Upper lobe of right lung (tissue), 1 donor: ENCODE measurements around the gene PANK1. TPM values are rescaled to one million over a fixed set of nuclear protein-coding genes. Genes with fewer than 3 reads are reported as not detected.
A peak's percentile ranks its signal among the peaks of the same experiment; 100 is the strongest.

Source experiments
- ATAC-seq: fragments of 200-7000 bp; cut with Tn5 transposase; one replicate; pipeline ENCODE4 v1.9.1; 2020; ENCODE audit warnings: mild to moderate bottlenecking, moderate library complexity
- DNase-seq: peaks from one replicate; pipeline ENCODE4 v3.0.0-alpha.2; 2020
- H3K27ac ChIP-seq: fragments of 200-600 bp; one replicate; pipeline ENCODE4 v1.8.0; 2022
- H3K27me3 ChIP-seq: fragments of 200-600 bp; one replicate; pipeline ENCODE4 v1.8.0; 2022; ENCODE audit warnings: mild to moderate bottlenecking
- H3K36me3 ChIP-seq: fragments of 200-600 bp; one replicate; pipeline ENCODE4 v1.8.0; 2022
- H3K4me1 ChIP-seq: fragments of 200-600 bp; one replicate; pipeline ENCODE4 v1.8.0; 2022
- H3K4me3 ChIP-seq: fragments of 200-600 bp; one replicate; pipeline ENCODE4 v1.8.0; 2022; ENCODE audit warnings: mild to moderate bottlenecking
- H3K9me3 ChIP-seq: fragments of 200-600 bp; one replicate; pipeline ENCODE4 v1.8.0; 2022
- CTCF ChIP-seq: fragments of 200-600 bp; IDR thresholded peaks from one replicate; pipeline ENCODE4 v1.8.0; 2022; ENCODE audit warnings: antibody characterized with exemption
- intact Hi-C: fragments of 100-400 bp; cut with DNase I; formaldehyde crosslinking; loops from one replicate; pipeline ENCODE4 v1.11.0; 2022
- long read RNA-seq: library from polyadenylated mRNA; unstranded; transcript quantifications from one replicate; pipeline ENCODE4 v2.0.0, GENCODE V29; 2021
- total RNA-seq: library from RNA; stranded (reverse); fragmentation: NEBNext Ultra II Directional; extraction: Animal tissue kit (Norgen Biotek cat#: 25700); gene quantifications from one replicate; pipeline ENCODE4 v1.2.1, GENCODE V29; 2021
- donor health status: DM: no; HTN: yes; CAD: no; lungs with severe emphysema.

Gene PANK1
- total RNA-seq = 8.0 TPM
- long read RNA-seq, full-length matches to known transcripts = 1 of 2 reads
- long read RNA-seq, partial matches to known transcripts = 1 of 2 reads
- long read RNA-seq, other reads (novel, unspliced or antisense) = 0 of 2 reads

DNA sequence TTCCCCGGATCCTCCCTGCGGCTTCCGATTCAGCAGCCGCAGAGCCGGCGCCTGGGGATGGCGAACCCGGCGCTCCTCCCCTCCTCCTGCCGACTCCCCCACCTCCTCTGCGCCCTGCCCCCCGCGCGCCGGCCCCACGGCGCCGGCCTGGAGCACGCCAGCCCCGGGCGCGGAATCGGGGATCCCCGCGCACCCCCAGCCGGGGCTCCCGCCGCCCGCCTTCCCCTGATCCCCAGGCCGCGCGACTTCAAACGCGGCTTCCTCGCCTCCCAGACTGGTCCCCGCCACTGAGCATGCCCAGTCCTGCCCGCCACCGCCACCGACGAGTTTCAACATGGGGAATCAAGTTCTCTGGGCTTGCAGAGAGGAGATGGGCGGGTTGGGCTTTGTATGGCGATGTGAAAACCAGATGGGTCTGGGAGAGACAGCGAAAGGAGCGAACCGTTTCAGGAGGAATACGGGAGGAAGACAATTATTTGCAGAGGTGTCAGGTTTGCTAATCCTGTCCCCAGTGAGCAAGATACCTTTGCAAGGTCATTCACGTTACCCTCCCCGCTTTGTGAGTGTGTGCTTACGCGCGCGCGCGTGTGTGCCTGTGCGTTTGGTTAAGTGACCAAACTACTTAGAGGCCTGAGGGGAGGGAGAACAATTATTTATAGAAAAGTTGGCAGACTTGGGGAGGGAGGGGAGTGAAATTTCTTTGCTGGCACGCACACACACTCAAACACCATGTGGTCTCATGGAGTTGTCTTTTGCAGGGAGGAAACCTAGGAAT, at the start of gene PANK1:
Gene PANK1 (minus strand): TSS at position 276 of the 775 bp plus-strand sequence. CDS start 351 bp downstream, outside the sequence.
- TF ChIP-seq CTCF = no peak
- peaks cover 7% of the 10 kb centered on the region for H3K4me1 ChIP-seq

GRCh38 chr10:89693176-89693575, 48.1 kb upstream of the PANK1 start:
- Histone ChIP-seq H3K9me3 (no peaks in the 10 kb centered on the region), H3K27ac (no peak overlapping the region), H3K4me3 (no peak overlapping the region), H3K4me1 (no peaks in the 10 kb centered on the region), H3K27me3 (no peaks in the 10 kb centered on the region), H3K36me3 (no peaks in the 10 kb centered on the region)
- TF ChIP-seq CTCF = no peak
- DNase-seq = no peak
- ATAC-seq = no peak
- intact Hi-C loops = no loop called here

More for the DNA sequence above, at the start of gene PANK1:
- Histone ChIP-seq H3K27me3 (no peaks in the 10 kb centered on the region), H3K36me3 (no peaks in the 10 kb centered on the region), H3K27ac (peak within 1 kb of the TSS; percentile 72), H3K9me3 (no peaks in the 10 kb centered on the region), H3K4me3 (peak within 1 kb of the TSS; percentile 87)
- peak; percentile 91 for DNase-seq
- intact Hi-C loops = no loop called here
- peak; percentile 77 for ATAC-seq

GRCh38 chr10:89692416-89692815, 47.4 kb upstream of the PANK1 start:
- H3K36me3 ChIP-seq = no peaks in the 10 kb centered on the region
- H3K4me3 ChIP-seq = no peak overlapping the region
- DNase-seq (no peak), ATAC-seq (no peak)
- H3K4me1 ChIP-seq = no peaks in the 10 kb centered on the region
- no peak for TF ChIP-seq CTCF
- no peaks in the 10 kb centered on the region for H3K9me3 ChIP-seq
- no peak overlapping the region for H3K27ac ChIP-seq
- no peaks in the 10 kb centered on the region for H3K27me3 ChIP-seq
- intact Hi-C loops = no loop called here

- H3K4me1 ChIP-seq = no peaks in the 10 kb centered on the region
- intact Hi-C loops = no loop called here
- DNase-seq = no peak
- no peak for ATAC-seq
- no peaks in the 10 kb centered on the region for H3K9me3 ChIP-seq
- H3K4me3 ChIP-seq = no peak overlapping the region
- no peaks in the 10 kb centered on the region for H3K36me3 ChIP-seq
- no peaks in the 10 kb centered on the region for H3K27me3 ChIP-seq
- H3K27ac ChIP-seq = no peak overlapping the region
- TF ChIP-seq CTCF = no peak
Measured at GRCh38 chr10:89690027-89690426, 45.0 kb upstream of the PANK1 start.

GRCh38 chr10:89685936-89686335, 40.9 kb upstream of the PANK1 start:
- Histone ChIP-seq H3K27me3 (no peaks in the 10 kb centered on the region), H3K9me3 (no peaks in the 10 kb centered on the region), H3K4me3 (no peak overlapping the region), H3K27ac (no peak overlapping the region), H3K4me1 (no peaks in the 10 kb centered on the region), H3K36me3 (no peaks in the 10 kb centered on the region)
- intact Hi-C loops = no loop called here
- DNase-seq = no peak
- ATAC-seq = no peak
- no peak for TF ChIP-seq CTCF
